Activated naive CD4-positive, alpha-beta T cell treated with anti-CD3 and anti-CD28 coated beads for 36 hours (primary cell): ENCODE data around the gene NR1H4. TPM values are rescaled to one million over a fixed set of nuclear protein-coding genes. Genes with fewer than 3 reads are reported as not detected.

ENCODE experiments used
- CTCF ChIA-PET: fragments of 350-600 bp; sonication (Branson Sonifier 250); formaldehyde crosslinking; loops from one replicate; lab custom pipeline; 2021; ENCODE audit warnings: antibody characterized with exemption; lab: Charles Lee
- DNase-seq: peaks from one replicate; pipeline ENCODE4 v3.0.0-alpha.2; 2020
- H3K27ac Mint-ChIP-seq: one replicate; pipeline ENCODE4 v1.8.0; 2021; ENCODE audit warnings: mild to moderate bottlenecking, mixed read lengths
- H3K27me3 Mint-ChIP-seq: one replicate; pipeline ENCODE4 v1.8.0; 2021; ENCODE audit warnings: low read depth, mixed read lengths
- H3K36me3 Mint-ChIP-seq: one replicate; pipeline ENCODE4 v1.8.0; 2021; ENCODE audit warnings: low read depth, mixed read lengths
- H3K4me1 Mint-ChIP-seq: one replicate; pipeline ENCODE4 v1.8.0; 2021; ENCODE audit warnings: low read depth, mixed read lengths
- H3K4me3 Mint-ChIP-seq: one replicate; pipeline ENCODE4 v1.8.0; 2021; ENCODE audit warnings: mild to moderate bottlenecking, moderate library complexity, mixed read lengths
- H3K9me3 Mint-ChIP-seq: one replicate; pipeline ENCODE4 v1.8.0; 2021; ENCODE audit warnings: mixed read lengths
- intact Hi-C: fragments of 100-400 bp; cut with micrococcal nuclease; formaldehyde crosslinking; loops from one replicate; pipeline ENCODE4 v1.15.1; 2023
- total RNA-seq, 2 experiments: library from RNA; stranded (reverse); gene quantifications; one replicate each; pipeline ENCODE4 v1.2.3, GENCODE V29; 2021

The NR1H4 gene
- total RNA-seq, 2 experiments from 2014 or later: not detected

- peaks cover 21% of the 10 kb centered on the region for H3K27me3 Mint-ChIP-seq
- H3K4me3 Mint-ChIP-seq: no peak overlapping the region
- intact Hi-C loops: no loop called here
- H3K9me3 Mint-ChIP-seq: no peaks in the 10 kb centered on the region
- no peaks in the 10 kb centered on the region for H3K4me1 Mint-ChIP-seq
- no peak for DNase-seq
- H3K27ac Mint-ChIP-seq: no peak overlapping the region
- H3K36me3 Mint-ChIP-seq: no peaks in the 10 kb centered on the region
- CTCF ChIA-PET: no interaction called here
Measured at GRCh38 chr12:100448656-100449055, 25.0 kb upstream of the NR1H4 start.

- Mint-ChIP-seq H3K9me3 (no peaks in the 10 kb centered on the region), H3K4me3 (no peak overlapping the region), H3K27me3 (peaks cover 16% of the 10 kb centered on the region), H3K36me3 (no peaks in the 10 kb centered on the region), H3K4me1 (no peaks in the 10 kb centered on the region), H3K27ac (no peak overlapping the region)
- CTCF ChIA-PET: no interaction called here
- intact Hi-C loops: no loop called here
- no peak for DNase-seq
Measured at GRCh38 chr12:100450735-100451134, 22.9 kb upstream of the NR1H4 start.

GRCh38 chr12:100453951-100454350 is 19.7 kb upstream of the NR1H4 start:
- no peak overlapping the region for H3K4me3 Mint-ChIP-seq
- no peaks in the 10 kb centered on the region for H3K4me1 Mint-ChIP-seq
- no peak overlapping the region for H3K27ac Mint-ChIP-seq
- CTCF ChIA-PET: interaction anchor here (1.0 kb wide), 1 partner anchor 14 kb away, joined by 3 read pairs; no protein-coding TSS in a partner anchor
- no peaks in the 10 kb centered on the region for H3K36me3 Mint-ChIP-seq
- no peaks in the 10 kb centered on the region for H3K9me3 Mint-ChIP-seq
- peaks cover 6% of the 10 kb centered on the region for H3K27me3 Mint-ChIP-seq
- DNase-seq: no peak
- intact Hi-C loops: no loop called here

GRCh38 chr12:100455896-100456295 is 17.8 kb upstream of the NR1H4 start:
- CTCF ChIA-PET: interaction anchor here (0.8 kb wide), 1 partner anchor 96 kb away, joined by 3 read pairs; no protein-coding TSS in a partner anchor
- DNase-seq: no peak
- H3K9me3 Mint-ChIP-seq: no peaks in the 10 kb centered on the region
- H3K4me1 Mint-ChIP-seq: no peaks in the 10 kb centered on the region
- no peak overlapping the region for H3K27ac Mint-ChIP-seq
- intact Hi-C loops: no loop called here
- no peak overlapping the region for H3K4me3 Mint-ChIP-seq
- no peaks in the 10 kb centered on the region for H3K36me3 Mint-ChIP-seq
- H3K27me3 Mint-ChIP-seq: no peaks in the 10 kb centered on the region

GRCh38 chr12:100458191-100458590 is 15.5 kb upstream of the NR1H4 start:
- Mint-ChIP-seq H3K27ac (no peak overlapping the region), H3K4me1 (no peaks in the 10 kb centered on the region), H3K9me3 (no peaks in the 10 kb centered on the region), H3K36me3 (no peaks in the 10 kb centered on the region), H3K27me3 (peaks cover 2% of the 10 kb centered on the region), H3K4me3 (no peak overlapping the region)
- DNase-seq: no peak
- intact Hi-C loops: no loop called here
- CTCF ChIA-PET: no interaction called here

- Mint-ChIP-seq H3K27me3 (peaks cover 2% of the 10 kb centered on the region), H3K9me3 (no peaks in the 10 kb centered on the region), H3K4me3 (no peak overlapping the region), H3K4me1 (no peaks in the 10 kb centered on the region), H3K36me3 (no peaks in the 10 kb centered on the region), H3K27ac (no peak overlapping the region)
- intact Hi-C loops: no loop called here
- CTCF ChIA-PET: no interaction called here
- DNase-seq: no peak
Measured at GRCh38 chr12:100460702-100461101, 13.0 kb upstream of the NR1H4 start.

GRCh38 chr12:100461330-100461973 is 12.2 kb upstream of the NR1H4 start:
- CTCF ChIA-PET: no interaction called here
- H3K27me3 Mint-ChIP-seq: peaks cover 2% of the 10 kb centered on the region
- no peaks in the 10 kb centered on the region for H3K4me1 Mint-ChIP-seq
- no peak overlapping the region for H3K27ac Mint-ChIP-seq
- intact Hi-C loops: no loop called here
- no peaks in the 10 kb centered on the region for H3K36me3 Mint-ChIP-seq
- H3K9me3 Mint-ChIP-seq: no peaks in the 10 kb centered on the region
- DNase-seq: no peak
- no peak overlapping the region for H3K4me3 Mint-ChIP-seq

- Mint-ChIP-seq H3K4me3 (no peak overlapping the region), H3K27ac (no peak overlapping the region), H3K4me1 (no peaks in the 10 kb centered on the region), H3K36me3 (no peaks in the 10 kb centered on the region), H3K9me3 (no peaks in the 10 kb centered on the region), H3K27me3 (peaks cover 2% of the 10 kb centered on the region)
- DNase-seq: no peak
- CTCF ChIA-PET: interaction anchor here (0.5 kb wide), 1 partner anchor 38 kb away, joined by 3 read pairs; no protein-coding TSS in a partner anchor
- intact Hi-C loops: no loop called here
Measured at GRCh38 chr12:100463661-100464060, 10.0 kb upstream of the NR1H4 start.

GRCh38 chr12:100464529-100464928 is 9.1 kb upstream of the NR1H4 start:
- no peak overlapping the region for H3K27ac Mint-ChIP-seq
- CTCF ChIA-PET: no interaction called here
- no peaks in the 10 kb centered on the region for H3K4me1 Mint-ChIP-seq
- H3K4me3 Mint-ChIP-seq: no peak overlapping the region
- no peaks in the 10 kb centered on the region for H3K36me3 Mint-ChIP-seq
- DNase-seq: no peak
- H3K27me3 Mint-ChIP-seq: peaks cover 2% of the 10 kb centered on the region
- intact Hi-C loops: no loop called here
- H3K9me3 Mint-ChIP-seq: no peaks in the 10 kb centered on the region

GRCh38 chr12:100468126-100468525 is 5.5 kb upstream of the NR1H4 start:
- no peak overlapping the region for H3K4me3 Mint-ChIP-seq
- no peaks in the 10 kb centered on the region for H3K9me3 Mint-ChIP-seq
- intact Hi-C loops: no loop called here
- DNase-seq: no peak
- H3K27ac Mint-ChIP-seq: no peak overlapping the region
- peaks cover 2% of the 10 kb centered on the region for H3K27me3 Mint-ChIP-seq
- CTCF ChIA-PET: interaction anchor here (1.2 kb wide), 1 partner anchor 18 kb away, joined by 5 read pairs; no protein-coding TSS in a partner anchor
- H3K4me1 Mint-ChIP-seq: no peaks in the 10 kb centered on the region
- no peaks in the 10 kb centered on the region for H3K36me3 Mint-ChIP-seq

- CTCF ChIA-PET: no interaction called here
- intact Hi-C loops: no loop called here
- H3K36me3 Mint-ChIP-seq: no peaks in the 10 kb centered on the region
Measured at GRCh38 chr12:100472325-100472724, 1.3 kb upstream of the NR1H4 start.

GRCh38 chr12:100473050-100473715 is 483 bp upstream of the NR1H4 start:
- Mint-ChIP-seq H3K36me3 (no peaks in the 10 kb centered on the region), H3K4me3 (no peak overlapping the region), H3K4me1 (no peaks in the 10 kb centered on the region), H3K27me3 (peaks cover 6% of the 10 kb centered on the region), H3K9me3 (no peaks in the 10 kb centered on the region), H3K27ac (no peak overlapping the region)
- CTCF ChIA-PET: no interaction called here
- no peak for DNase-seq
- intact Hi-C loops: no loop called here

More at GRCh38 chr12:100472325-100472724, 1.3 kb upstream of the NR1H4 start:
- H3K27me3 Mint-ChIP-seq: peaks cover 6% of the 10 kb centered on the region
- H3K4me1 Mint-ChIP-seq: no peaks in the 10 kb centered on the region
- H3K4me3 Mint-ChIP-seq: no peak overlapping the region
- no peak for DNase-seq
- no peak overlapping the region for H3K27ac Mint-ChIP-seq
- no peaks in the 10 kb centered on the region for H3K9me3 Mint-ChIP-seq

- Mint-ChIP-seq H3K4me1 (no peaks in the 10 kb centered on the region), H3K27ac (no peak overlapping the region), H3K36me3 (no peaks in the 10 kb centered on the region), H3K9me3 (no peaks in the 10 kb centered on the region), H3K27me3 (peaks cover 6% of the 10 kb centered on the region), H3K4me3 (no peak overlapping the region)
- intact Hi-C loops: no loop called here
- CTCF ChIA-PET: no interaction called here
- DNase-seq: no peak
Measured at GRCh38 chr12:100474617-100475016, 951 bp downstream of the NR1H4 start.
